ENCODE data around the gene ATP6V0A4.

DNA sequence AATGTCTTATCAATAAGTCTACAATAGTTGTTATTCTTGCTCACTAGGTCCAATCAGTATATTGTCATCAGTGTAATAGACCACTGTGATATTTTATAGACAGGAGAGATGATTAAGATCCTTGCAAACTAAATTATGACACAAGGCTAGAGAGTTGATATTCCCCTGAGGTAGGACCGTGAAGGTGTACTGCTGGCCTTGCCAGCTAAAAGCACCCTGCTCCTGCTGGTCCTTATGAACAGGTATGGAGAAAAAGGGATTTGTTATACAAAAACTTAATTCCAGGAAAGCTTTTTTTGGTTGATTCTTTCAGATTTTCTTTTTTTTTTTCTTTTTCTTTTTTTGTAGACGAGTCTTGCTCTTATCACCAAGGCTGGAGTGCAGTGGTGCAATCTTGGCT lies 17.0 kb downstream of the ATP6V0A4 start:
- TF ChIP-seq, protein P1, sequence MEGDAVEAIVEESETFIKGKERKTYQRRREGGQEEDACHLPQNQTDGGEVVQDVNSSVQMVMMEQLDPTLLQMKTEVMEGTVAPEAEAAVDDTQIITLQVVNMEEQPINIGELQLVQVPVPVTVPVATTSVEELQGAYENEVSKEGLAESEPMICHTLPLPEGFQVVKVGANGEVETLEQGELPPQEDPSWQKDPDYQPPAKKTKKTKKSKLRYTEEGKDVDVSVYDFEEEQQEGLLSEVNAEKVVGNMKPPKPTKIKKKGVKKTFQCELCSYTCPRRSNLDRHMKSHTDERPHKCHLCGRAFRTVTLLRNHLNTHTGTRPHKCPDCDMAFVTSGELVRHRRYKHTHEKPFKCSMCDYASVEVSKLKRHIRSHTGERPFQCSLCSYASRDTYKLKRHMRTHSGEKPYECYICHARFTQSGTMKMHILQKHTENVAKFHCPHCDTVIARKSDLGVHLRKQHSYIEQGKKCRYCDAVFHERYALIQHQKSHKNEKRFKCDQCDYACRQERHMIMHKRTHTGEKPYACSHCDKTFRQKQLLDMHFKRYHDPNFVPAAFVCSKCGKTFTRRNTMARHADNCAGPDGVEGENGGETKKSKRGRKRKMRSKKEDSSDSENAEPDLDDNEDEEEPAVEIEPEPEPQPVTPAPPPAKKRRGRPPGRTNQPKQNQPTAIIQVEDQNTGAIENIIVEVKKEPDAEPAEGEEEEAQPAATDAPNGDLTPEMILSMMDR (IDR thresholded peaks at IDR 0.05): no peak
- no peak for TF ChIP-seq POLR2A (IDR thresholded peaks at IDR 0.05)

Measured in lower leg skin (tissue), 3 donors.